GM12878 (cell line): ENCODE results near the gene ZNF672. TPM values are rescaled to one million over a fixed set of nuclear protein-coding genes. Genes with fewer than 3 reads are reported as not detected.

Experiments used
- CBFB ChIP-seq: IDR thresholded peaks from 2 replicates; pipeline ENCODE4 v1.6.1; 2016; ENCODE audit warnings: antibody characterized with exemption, low read depth
- HDAC2 ChIP-seq: fragments of 200-600 bp; sonication (generic); IDR thresholded peaks from 2 replicates; pipeline ENCODE4 v1.6.1; 2017
- IRF5 ChIP-seq: fragments of 450-650 bp; IDR thresholded peaks from 2 replicates; pipeline ENCODE4 v1.6.1; 2017; ENCODE audit warnings: borderline replicate concordance
- MTA3 ChIP-seq: IDR thresholded peaks from 2 replicates; pipeline ENCODE4 v1.6.1; 2012; ENCODE audit warnings: low read length, inconsistent platforms, borderline replicate concordance
- NFIC ChIP-seq: IDR thresholded peaks from 2 replicates; pipeline ENCODE4 v1.6.1; 2012; ENCODE audit warnings: low read depth, mild to moderate bottlenecking, inconsistent platforms, low read length, moderate library complexity
- RAD51 ChIP-seq: fragments of 450-650 bp; IDR thresholded peaks from 2 replicates; pipeline ENCODE4 v1.6.1; 2016; ENCODE audit warnings: moderate library complexity, mild to moderate bottlenecking, inconsistent platforms
- SREBF2 ChIP-seq: IDR thresholded peaks from 2 replicates; pipeline ENCODE4 v1.6.1; 2012; ENCODE audit warnings: mild to moderate bottlenecking, low read length
- TBL1XR1 ChIP-seq: IDR thresholded peaks from 2 replicates; pipeline ENCODE4 v1.6.1; 2012; ENCODE audit warnings: low read depth, low read length, improper control_type of control experiment
- ZNF274 ChIP-seq: IDR thresholded peaks from one replicate; pipeline ENCODE4 v1.8.0; 2011; ENCODE audit not compliant: insufficient read length, insufficient read depth
- ZNF687 ChIP-seq: fragments of 450-650 bp; IDR thresholded peaks from 2 replicates; pipeline ENCODE4 v1.6.1; 2017; ENCODE audit warnings: mild to moderate bottlenecking, moderate library complexity
- polyA plus RNA-seq, 11 experiments: library from polyadenylated mRNA; depleted of rRNA in 4 of 11; unstranded in 6 of 11; stranded (reverse) in 5 of 11; fragments of >200 nt; fragmentation: Nextera tagmentation in 4 of 11; fragmentation: Illumina TruSeq in 1 of 11; extraction: Ambion mirVana in 4 of 11; extraction: Trizol in 1 of 11; gene quantifications; 1 replicate in 1 of 11; 2 replicates in 10 of 11; pipeline versions ENCODE4 v1.2.1 to v1.2.3, GENCODE V29; 2011 to 2016; ENCODE audit warnings: inconsistent platforms in 2 of 11, missing spikeins in 2 of 11, low read depth in 1 of 11
- total RNA-seq, 4 experiments: library from RNA; depleted of rRNA in 3 of 4; stranded (reverse); fragments of >200 nt in 3 of 4; fragmentation: Illumina TruSeq in 1 of 4; extraction: Trizol in 1 of 4; gene quantifications; 2 replicates each; pipeline versions ENCODE4 v1.2.1 to v1.2.3, GENCODE V29; 2013 to 2021

ZNF672 gene
- total and polyA plus RNA-seq, 10 of the 15 experiments (the other 5 are each of a cell fraction or from before 2014, with no cell fraction given), result 2.9 to 51.3 (median 39.8) TPM

GRCh38 chr1:248856176-248856575, 18.2 kb downstream of the ZNF672 start (continued):
- no peak for TF ChIP-seq CBFB
- no peak for TF ChIP-seq SREBF2
- no peak for TF ChIP-seq NFIC
- TF ChIP-seq TBL1XR1, result no peak
- TF ChIP-seq ZNF274, result no peak
- TF ChIP-seq RAD51, result no peak
- TF ChIP-seq MTA3, result no peak
- TF ChIP-seq ZNF687, result no peak
- TF ChIP-seq HDAC2, result no peak
- TF ChIP-seq IRF5, result no peak
- TF ChIP-seq, all 136 proteins: peak for 0
